GM23338 (cell line): Measurements from ENCODE around the gene CDYL.

Experiments used
- CREB1 ChIP-seq: fragments of 250-450 bp; sonication (Bioruptor Pico); IDR thresholded peaks from 2 replicates; pipeline ENCODE4 v1.5.0; 2020; ENCODE audit warnings: low read depth, mild to moderate bottlenecking, moderate library complexity
- EZH2 ChIP-seq: fragments of 200-600 bp; sonication (generic); IDR thresholded peaks from one replicate; pipeline ENCODE4 v1.8.0; 2017; ENCODE audit warnings: antibody characterized with exemption, mild to moderate bottlenecking, low read depth; ENCODE audit not compliant: unreplicated experiment
- EZH2phosphoT487 ChIP-seq: fragments of 200-600 bp; sonication (generic); IDR thresholded peaks from one replicate; pipeline ENCODE4 v1.8.1; 2018; ENCODE audit warnings: antibody characterized with exemption; ENCODE audit not compliant: unreplicated experiment
- JUNB ChIP-seq: IDR thresholded peaks from one replicate; pipeline ENCODE4 v1.6.1; 2016; ENCODE audit warnings: antibody characterized with exemption; ENCODE audit not compliant: unreplicated experiment
- NANOG ChIP-seq: IDR thresholded peaks from 2 replicates; pipeline ENCODE4 v1.6.1; 2016; ENCODE audit warnings: antibody characterized with exemption, borderline replicate concordance
- POLR2AphosphoS5 ChIP-seq: IDR thresholded peaks from 2 replicates; pipeline ENCODE4 v1.6.1; 2016; ENCODE audit warnings: antibody characterized with exemption, low read depth
- STAT1 ChIP-seq: IDR thresholded peaks from one replicate; pipeline ENCODE4 v1.6.1; 2016; ENCODE audit warnings: antibody characterized with exemption; ENCODE audit not compliant: unreplicated experiment
- ZNF114 ChIP-seq: fragments of 250-450 bp; sonication (Bioruptor Pico); IDR thresholded peaks from 2 replicates; pipeline ENCODE4 v1.5.0; 2020; ENCODE audit warnings: mild to moderate bottlenecking, moderate library complexity
- ZNF331 ChIP-seq: fragments of 250-450 bp; sonication (Bioruptor Pico); IDR thresholded peaks from 2 replicates; pipeline ENCODE4 v1.5.0; 2020; ENCODE audit warnings: low read depth, mild to moderate bottlenecking, moderate library complexity
- TF ChIP-seq, protein P1 (sequence below), 2 experiments: fragments of 200-600 bp in 1 of 2; sonication (generic) in 1 of 2; conservative IDR thresholded peaks; 2 replicates each; pipeline versions ENCODE4 v1.5.1 to v1.6.1; 2016 to 2017; ENCODE audit warnings: antibody characterized with exemption in 2 of 2, low read depth in 2 of 2, mild to moderate bottlenecking in 2 of 2, moderate library complexity in 1 of 2
- TF ChIP-seq, protein P2 (sequence below): IDR thresholded peaks from one replicate; pipeline ENCODE4 v1.6.1; 2018; ENCODE audit warnings: antibody characterized with exemption; ENCODE audit not compliant: unreplicated experiment
- TF ChIP-seq, protein P3 (sequence below): IDR thresholded peaks from 2 replicates; pipeline ENCODE4 v1.6.1; 2016; ENCODE audit warnings: antibody characterized with exemption
- TF ChIP-seq, protein P4 (sequence below): fragments of 250-450 bp; sonication (Bioruptor Pico); IDR thresholded peaks from 2 replicates; pipeline ENCODE4 v1.5.0; 2020; ENCODE audit warnings: mild to moderate bottlenecking, moderate library complexity

DNA sequence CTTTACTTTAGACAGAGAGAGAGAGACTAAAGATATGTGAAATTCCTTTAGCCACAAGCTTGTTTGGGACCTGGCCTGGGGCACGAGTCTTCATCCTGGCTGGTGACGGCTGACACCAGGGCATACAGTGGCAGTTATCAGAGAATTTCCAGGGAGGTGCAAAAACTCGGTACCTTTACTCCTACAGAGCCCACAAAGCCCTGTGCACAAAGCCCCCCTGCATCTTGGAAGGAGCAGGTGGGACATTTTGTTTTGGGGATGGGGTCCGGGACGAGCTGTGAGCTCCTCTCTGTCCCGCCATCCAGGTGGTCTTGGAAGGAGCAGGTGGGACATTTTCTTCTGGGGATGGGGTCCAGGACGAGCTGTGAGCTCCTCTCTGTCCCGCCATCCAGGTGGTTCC, 198.8 kb downstream of the CDYL start:
- TF ChIP-seq, protein P1, sequence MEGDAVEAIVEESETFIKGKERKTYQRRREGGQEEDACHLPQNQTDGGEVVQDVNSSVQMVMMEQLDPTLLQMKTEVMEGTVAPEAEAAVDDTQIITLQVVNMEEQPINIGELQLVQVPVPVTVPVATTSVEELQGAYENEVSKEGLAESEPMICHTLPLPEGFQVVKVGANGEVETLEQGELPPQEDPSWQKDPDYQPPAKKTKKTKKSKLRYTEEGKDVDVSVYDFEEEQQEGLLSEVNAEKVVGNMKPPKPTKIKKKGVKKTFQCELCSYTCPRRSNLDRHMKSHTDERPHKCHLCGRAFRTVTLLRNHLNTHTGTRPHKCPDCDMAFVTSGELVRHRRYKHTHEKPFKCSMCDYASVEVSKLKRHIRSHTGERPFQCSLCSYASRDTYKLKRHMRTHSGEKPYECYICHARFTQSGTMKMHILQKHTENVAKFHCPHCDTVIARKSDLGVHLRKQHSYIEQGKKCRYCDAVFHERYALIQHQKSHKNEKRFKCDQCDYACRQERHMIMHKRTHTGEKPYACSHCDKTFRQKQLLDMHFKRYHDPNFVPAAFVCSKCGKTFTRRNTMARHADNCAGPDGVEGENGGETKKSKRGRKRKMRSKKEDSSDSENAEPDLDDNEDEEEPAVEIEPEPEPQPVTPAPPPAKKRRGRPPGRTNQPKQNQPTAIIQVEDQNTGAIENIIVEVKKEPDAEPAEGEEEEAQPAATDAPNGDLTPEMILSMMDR (conservative IDR thresholded peaks at IDR 0.05; ENCODE audit: low read depth in 2 of 2) = no peak
- TF ChIP-seq, protein P2, sequence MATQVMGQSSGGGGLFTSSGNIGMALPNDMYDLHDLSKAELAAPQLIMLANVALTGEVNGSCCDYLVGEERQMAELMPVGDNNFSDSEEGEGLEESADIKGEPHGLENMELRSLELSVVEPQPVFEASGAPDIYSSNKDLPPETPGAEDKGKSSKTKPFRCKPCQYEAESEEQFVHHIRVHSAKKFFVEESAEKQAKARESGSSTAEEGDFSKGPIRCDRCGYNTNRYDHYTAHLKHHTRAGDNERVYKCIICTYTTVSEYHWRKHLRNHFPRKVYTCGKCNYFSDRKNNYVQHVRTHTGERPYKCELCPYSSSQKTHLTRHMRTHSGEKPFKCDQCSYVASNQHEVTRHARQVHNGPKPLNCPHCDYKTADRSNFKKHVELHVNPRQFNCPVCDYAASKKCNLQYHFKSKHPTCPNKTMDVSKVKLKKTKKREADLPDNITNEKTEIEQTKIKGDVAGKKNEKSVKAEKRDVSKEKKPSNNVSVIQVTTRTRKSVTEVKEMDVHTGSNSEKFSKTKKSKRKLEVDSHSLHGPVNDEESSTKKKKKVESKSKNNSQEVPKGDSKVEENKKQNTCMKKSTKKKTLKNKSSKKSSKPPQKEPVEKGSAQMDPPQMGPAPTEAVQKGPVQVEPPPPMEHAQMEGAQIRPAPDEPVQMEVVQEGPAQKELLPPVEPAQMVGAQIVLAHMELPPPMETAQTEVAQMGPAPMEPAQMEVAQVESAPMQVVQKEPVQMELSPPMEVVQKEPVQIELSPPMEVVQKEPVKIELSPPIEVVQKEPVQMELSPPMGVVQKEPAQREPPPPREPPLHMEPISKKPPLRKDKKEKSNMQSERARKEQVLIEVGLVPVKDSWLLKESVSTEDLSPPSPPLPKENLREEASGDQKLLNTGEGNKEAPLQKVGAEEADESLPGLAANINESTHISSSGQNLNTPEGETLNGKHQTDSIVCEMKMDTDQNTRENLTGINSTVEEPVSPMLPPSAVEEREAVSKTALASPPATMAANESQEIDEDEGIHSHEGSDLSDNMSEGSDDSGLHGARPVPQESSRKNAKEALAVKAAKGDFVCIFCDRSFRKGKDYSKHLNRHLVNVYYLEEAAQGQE = no peak
- TF ChIP-seq CREB1 (CRISPR knock-in tag) = no peak
- TF ChIP-seq JUNB = no peak
- TF ChIP-seq EZH2 = no peak
- TF ChIP-seq, protein P3, sequence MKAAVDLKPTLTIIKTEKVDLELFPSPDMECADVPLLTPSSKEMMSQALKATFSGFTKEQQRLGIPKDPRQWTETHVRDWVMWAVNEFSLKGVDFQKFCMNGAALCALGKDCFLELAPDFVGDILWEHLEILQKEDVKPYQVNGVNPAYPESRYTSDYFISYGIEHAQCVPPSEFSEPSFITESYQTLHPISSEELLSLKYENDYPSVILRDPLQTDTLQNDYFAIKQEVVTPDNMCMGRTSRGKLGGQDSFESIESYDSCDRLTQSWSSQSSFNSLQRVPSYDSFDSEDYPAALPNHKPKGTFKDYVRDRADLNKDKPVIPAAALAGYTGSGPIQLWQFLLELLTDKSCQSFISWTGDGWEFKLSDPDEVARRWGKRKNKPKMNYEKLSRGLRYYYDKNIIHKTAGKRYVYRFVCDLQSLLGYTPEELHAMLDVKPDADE = no peak
- TF ChIP-seq POLR2AphosphoS5 = no peak
- TF ChIP-seq, protein P4, sequence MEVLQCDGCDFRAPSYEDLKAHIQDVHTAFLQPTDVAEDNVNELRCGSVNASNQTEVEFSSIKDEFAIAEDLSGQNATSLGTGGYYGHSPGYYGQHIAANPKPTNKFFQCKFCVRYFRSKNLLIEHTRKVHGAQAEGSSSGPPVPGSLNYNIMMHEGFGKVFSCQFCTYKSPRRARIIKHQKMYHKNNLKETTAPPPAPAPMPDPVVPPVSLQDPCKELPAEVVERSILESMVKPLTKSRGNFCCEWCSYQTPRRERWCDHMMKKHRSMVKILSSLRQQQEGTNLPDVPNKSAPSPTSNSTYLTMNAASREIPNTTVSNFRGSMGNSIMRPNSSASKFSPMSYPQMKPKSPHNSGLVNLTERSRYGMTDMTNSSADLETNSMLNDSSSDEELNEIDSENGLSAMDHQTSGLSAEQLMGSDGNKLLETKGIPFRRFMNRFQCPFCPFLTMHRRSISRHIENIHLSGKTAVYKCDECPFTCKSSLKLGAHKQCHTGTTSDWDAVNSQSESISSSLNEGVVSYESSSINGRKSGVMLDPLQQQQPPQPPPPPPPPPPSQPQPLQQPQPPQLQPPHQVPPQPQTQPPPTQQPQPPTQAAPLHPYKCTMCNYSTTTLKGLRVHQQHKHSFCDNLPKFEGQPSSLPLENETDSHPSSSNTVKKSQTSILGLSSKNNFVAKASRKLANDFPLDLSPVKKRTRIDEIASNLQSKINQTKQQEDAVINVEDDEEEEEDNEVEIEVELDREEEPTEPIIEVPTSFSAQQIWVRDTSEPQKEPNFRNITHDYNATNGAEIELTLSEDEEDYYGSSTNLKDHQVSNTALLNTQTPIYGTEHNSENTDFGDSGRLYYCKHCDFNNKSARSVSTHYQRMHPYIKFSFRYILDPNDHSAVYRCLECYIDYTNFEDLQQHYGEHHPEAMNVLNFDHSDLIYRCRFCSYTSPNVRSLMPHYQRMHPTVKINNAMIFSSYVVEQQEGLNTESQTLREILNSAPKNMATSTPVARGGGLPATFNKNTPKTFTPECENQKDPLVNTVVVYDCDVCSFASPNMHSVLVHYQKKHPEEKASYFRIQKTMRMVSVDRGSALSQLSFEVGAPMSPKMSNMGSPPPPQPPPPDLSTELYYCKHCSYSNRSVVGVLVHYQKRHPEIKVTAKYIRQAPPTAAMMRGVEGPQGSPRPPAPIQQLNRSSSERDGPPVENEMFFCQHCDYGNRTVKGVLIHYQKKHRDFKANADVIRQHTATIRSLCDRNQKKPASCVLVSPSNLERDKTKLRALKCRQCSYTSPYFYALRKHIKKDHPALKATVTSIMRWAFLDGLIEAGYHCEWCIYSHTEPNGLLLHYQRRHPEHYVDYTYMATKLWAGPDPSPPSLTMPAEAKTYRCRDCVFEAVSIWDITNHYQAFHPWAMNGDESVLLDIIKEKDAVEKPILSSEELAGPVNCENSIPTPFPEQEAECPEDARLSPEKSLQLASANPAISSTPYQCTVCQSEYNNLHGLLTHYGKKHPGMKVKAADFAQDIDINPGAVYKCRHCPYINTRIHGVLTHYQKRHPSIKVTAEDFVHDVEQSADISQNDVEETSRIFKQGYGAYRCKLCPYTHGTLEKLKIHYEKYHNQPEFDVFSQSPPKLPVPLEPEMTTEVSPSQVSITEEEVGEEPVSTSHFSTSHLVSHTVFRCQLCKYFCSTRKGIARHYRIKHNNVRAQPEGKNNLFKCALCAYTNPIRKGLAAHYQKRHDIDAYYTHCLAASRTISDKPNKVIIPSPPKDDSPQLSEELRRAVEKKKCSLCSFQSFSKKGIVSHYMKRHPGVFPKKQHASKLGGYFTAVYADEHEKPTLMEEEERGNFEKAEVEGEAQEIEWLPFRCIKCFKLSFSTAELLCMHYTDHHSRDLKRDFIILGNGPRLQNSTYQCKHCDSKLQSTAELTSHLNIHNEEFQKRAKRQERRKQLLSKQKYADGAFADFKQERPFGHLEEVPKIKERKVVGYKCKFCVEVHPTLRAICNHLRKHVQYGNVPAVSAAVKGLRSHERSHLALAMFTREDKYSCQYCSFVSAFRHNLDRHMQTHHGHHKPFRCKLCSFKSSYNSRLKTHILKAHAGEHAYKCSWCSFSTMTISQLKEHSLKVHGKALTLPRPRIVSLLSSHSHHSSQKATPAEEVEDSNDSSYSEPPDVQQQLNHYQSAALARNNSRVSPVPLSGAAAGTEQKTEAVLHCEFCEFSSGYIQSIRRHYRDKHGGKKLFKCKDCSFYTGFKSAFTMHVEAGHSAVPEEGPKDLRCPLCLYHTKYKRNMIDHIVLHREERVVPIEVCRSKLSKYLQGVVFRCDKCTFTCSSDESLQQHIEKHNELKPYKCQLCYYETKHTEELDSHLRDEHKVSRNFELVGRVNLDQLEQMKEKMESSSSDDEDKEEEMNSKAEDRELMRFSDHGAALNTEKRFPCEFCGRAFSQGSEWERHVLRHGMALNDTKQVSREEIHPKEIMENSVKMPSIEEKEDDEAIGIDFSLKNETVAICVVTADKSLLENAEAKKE (CRISPR knock-in tag) = no peak
- no peak for TF ChIP-seq EZH2phosphoT487
- TF ChIP-seq ZNF114 (CRISPR knock-in tag) = no peak
- no peak for TF ChIP-seq NANOG
- no peak for TF ChIP-seq STAT1
- TF ChIP-seq ZNF331 (CRISPR knock-in tag) = no peak
